ENCODE results near the gene SNX6.
A peak's percentile ranks its signal among the peaks of the same experiment; 100 is the strongest.
"Not testable (repeated sequence)": the region's sequence is repeated elsewhere in the genome, so short reads cannot be mapped to it uniquely, and the experiment has no call there.

Gene SNX6

GRCh38 chr14:34629657-34630529 lies at the start of gene SNX6:
SNX6 (minus strand) TSS chr14:34630148; CDS start chr14:34630116, 32 bp downstream.
- peak; percentile 78 for DNase-seq (ENCODE audit: low read depth)

DNA sequence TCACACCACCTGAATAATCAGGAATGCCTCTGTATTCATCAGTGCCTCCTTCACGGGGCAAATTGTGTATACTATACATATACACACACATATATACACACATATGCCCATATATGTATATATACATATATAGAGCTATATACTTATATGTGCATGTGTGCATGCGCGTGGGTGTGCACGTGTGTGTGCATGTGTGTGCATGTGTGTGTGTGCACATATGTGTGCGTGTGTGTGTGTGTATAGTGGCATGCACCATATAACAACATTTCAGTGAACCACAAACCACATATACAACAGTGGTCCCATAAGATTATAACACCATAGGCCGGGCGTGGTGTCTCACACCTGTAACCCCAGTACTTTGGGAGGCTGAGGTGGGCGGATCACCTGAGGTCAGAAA lies 48.8 kb upstream of the SNX6 start:
- DNase-seq (ENCODE audit: low read depth): no peak

- DNase-seq (ENCODE audit: low read depth): no peak
Observed at GRCh38 chr14:34678306-34678705, 48.4 kb upstream of the SNX6 start.

DNA sequence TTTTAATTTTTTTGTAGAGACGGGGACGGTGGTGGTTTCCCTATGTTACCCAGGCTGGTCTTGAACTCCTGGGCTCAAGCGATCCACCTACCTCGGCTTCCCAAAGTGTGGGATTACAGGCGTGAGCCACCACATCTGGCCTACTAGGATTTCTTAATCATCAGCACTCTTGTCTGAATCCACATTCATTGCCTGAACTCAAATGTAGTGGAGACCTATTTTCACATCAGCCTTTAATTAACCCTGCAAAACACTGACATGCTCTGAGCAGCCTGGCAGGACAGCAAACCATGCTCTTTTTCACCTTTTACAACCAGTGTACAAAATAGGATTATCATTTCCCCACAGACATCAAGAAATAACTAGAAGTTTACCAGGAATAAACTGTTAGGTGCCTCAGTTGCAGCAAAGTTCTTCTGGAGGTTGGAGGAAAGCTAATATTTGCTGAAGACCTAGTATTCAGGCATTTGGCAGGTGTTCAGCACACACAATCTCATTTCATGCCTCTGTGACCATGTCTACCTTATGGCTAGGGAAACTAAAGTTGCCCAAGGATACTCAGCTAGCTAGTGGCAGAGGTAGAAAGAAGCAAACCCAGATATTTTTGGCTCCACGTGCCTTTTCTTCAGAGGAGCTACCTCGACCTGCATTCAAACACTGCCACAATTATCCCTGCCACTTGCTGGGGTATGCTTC lies 46.7 kb upstream of the SNX6 start:
- no peak for DNase-seq (ENCODE audit: low read depth)

DNA sequence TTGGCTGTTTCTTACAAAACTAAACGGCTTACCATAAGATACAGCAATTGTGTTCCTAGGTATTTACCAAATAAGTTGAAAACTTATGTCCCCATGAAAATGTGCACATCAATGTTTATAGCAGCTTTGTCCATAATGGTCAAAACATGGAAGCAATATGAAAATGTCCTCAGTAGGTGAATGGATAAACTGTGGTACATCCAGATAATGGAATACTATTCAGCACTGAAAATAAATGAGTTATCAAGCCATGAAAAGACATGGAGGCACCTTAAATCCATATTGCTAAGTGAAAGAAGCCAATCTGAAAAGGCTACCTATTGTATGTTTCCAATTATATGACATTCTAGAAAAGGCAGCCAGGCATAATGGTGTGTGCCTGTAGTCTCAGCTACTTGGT lies 43.8 kb upstream of the SNX6 start:
- DNase-seq (ENCODE audit: low read depth): no peak

- DNase-seq (ENCODE audit: low read depth): no peak
Observed at GRCh38 chr14:34671716-34672115, 41.8 kb upstream of the SNX6 start.

GRCh38 chr14:34668111-34668510 lies 38.2 kb upstream of the SNX6 start:
- DNase-seq (ENCODE audit: low read depth): no peak

DNA sequence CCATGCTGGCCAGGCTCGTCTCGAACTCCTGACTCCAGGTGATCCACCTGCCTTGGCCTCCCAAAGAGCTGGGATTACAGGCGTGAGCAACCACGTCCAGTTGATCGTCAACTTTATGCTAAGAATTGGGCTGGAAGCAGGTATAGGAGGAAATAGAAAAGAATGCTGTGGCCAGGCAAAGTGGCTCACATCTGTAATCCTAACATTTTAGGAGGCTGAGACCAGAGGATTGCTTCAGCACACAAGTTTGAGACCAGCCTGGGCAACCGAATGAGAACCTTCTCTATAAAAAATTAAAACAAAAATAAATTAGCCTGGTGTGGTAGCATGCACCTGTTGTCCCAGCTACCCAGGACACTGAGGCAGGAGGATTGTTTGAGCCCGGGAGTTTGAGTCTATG lies 37.1 kb upstream of the SNX6 start:
- DNase-seq (ENCODE audit: low read depth): no peak

GRCh38 chr14:34665785-34666435 lies 36.0 kb upstream of the SNX6 start:
- DNase-seq (ENCODE audit: low read depth): no peak

DNA sequence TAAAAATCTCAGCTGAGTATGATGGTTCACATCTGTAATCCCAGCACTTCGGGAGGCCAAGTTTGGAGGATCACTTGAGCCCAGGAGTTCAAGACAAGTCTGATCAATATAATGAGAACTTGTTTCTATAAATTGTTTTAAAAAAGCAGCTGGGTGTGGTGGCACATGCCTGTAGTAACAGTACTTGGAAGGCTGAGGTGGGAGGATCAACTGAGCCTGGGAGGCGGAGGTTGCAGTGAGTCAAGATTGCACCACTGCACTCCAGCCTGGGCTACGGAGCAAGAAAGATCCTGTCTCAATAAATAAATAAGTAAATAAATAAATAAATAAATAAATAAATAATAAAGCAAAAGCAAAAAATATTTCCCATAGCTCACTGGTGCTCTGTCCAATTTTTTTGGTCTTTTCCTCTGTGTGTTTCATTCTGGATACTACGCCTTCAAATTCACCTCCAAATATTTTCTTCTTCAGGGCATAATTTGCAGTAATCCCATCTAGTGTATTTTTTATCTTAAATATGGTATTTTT lies 32.7 kb upstream of the SNX6 start:
- DNase-seq (ENCODE audit: low read depth): no peak

DNA sequence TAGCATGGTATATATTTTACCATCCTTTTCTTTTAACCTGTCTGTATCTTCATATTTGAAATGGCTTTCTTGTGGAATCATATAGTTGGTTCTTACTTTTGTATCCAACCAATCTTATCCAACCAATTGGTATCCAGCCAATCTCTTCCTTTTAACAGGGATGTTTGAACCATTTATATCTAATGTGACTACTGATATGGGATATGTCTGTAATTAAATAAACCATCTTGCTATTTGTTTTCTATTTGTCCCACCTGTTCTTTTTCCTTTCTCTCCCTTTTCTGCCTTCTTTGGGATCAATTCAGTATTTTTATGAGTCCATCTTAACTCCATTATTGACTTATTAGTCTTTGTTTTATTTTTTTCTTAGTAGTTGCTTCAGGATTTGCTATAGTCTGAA lies 30.8 kb upstream of the SNX6 start:
- no peak for DNase-seq (ENCODE audit: low read depth)

DNA sequence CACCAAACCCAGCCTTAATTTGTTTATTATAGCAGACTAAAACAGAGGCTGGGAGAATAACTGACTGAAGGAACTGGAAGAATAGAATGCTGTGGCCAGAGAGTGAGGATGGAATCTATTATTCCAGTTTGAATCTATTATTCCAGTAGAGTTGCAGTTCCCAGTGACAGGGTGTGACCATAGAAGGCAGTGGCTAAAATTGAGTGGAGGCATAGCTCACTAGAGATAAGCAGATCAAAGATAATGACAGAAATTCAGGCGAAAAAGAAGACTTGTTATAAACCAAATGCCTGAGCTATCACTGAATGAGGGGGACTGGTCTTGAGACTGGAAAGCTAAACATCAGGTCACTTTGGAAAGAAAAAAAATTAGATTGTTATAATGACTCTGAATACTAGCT lies 26.0 kb upstream of the SNX6 start:
- DNase-seq (ENCODE audit: low read depth): no peak

DNA sequence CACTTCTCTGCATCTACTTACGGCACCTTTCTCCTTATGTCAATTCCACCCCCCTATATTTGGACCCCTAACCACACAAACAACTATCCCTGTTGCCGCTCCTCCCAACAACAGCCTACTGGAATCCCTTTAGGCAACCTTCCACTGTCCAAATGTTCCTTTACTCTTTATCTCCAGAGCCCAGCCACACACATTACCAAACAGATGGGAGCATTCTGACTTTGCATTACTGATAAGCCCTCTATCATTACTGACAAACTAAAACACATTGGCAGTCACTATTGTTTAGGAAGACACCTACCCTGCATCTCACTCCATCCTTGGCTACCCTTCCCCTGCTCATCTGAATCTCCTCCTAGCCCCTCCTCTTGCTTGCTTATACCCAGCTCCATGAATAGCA lies 23.1 kb upstream of the SNX6 start:
- not testable (repeated sequence) for DNase-seq (ENCODE audit: low read depth)

- not testable (repeated sequence) for DNase-seq (ENCODE audit: low read depth)
Observed at GRCh38 chr14:34652348-34652747, 22.4 kb upstream of the SNX6 start.

DNA sequence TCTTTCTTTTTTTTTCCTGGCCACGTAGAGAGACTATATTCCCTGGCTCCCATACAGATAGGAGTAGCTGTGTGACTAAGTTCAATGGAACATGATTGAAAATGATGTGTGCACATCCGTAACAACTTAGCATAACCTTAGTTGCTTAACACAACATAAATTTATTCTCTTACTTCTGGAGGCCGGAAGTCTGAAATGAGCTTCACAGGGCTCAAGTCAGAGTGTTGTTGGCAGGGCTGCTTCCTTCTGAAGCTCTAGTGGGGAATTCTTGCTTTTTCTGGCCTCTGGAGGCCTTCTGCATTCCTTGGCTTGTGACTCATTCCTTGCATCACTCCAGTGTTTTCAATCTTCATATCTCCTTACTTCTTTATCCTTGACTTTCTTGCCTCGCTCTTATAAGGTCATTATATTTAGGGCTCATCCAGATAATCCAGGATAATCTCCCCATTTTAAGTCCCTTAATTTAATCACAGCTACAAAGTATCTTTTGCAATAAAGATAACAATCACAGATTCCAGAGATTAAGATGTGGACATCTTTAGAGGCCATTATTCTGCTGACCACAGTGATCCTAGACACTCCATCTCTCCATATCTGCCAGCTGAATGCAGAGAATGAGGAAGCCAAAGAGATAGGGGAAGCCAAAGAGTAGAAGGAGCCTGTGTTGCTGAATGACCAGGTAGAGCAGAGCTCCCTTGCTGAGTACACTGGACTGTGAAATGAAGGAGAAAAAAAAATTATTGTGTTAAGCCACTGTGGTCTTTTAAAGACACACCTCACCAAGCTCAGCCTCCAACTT lies 21.0 kb upstream of the SNX6 start:
- no peak for DNase-seq (ENCODE audit: low read depth)

DNA sequence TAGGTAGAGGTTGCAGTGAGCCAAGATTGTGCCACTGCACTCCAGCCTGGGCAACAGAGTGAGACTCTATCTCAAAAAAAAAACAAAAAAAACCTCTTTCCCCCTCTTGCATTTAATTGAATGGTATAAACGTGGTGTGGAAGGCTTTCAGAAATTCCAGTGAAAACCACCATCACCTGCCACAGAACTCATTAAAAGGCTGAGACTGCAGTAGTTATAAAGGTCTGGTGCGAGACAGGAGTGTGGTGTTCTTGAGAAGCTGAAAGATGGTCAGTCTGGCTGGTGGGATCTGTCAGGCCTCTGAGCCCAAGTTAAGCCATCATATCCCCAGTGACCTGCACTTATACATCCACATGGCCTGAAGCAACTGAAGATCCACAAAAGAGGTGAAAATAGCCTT lies 20.1 kb upstream of the SNX6 start:
- not testable (repeated sequence) for DNase-seq (ENCODE audit: low read depth)

GRCh38 chr14:34649344-34649743 lies 19.4 kb upstream of the SNX6 start:
- DNase-seq (ENCODE audit: low read depth): no peak

GRCh38 chr14:34646570-34647255 lies 16.8 kb upstream of the SNX6 start:
- no peak for DNase-seq (ENCODE audit: low read depth)

DNA sequence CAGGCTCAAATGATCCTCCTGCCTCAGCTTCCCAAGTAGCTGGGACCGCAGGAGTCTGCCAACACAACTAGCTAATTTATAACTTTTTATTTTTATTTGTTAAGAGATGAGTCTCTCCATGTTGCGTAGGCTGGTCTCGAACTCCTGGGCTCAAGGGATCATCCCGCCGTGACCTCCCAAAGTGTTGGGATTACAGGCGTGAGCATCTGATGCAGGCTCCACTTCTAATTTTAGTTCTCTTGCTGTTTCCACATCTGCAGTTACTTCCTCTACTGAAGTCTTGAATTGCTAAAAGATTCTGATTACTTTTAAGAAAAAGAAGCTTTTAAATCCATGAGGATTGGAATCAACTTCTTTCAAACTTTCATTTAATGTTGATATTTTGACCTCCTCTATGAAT lies 13.4 kb upstream of the SNX6 start:
- no peak for DNase-seq (ENCODE audit: low read depth)

DNA sequence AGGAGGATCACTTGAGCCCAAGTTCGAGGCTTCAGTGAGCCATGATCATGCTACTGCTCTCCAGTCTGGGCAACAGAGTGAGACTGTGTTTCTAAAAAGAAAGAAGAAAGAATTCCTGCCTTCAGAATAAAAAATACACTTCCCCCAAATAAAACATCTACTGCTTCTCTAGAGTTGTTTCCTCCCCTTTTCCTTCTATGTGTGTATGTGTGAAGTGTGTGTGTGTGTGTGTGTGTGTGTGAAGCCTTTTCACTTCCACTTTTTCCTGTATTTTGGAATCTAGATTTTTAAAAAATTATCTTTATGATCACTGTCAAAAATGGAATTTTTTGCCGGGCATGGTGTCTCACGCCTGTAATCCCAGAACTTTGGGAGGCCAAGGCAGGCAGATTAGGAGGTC lies 12.6 kb upstream of the SNX6 start:
- DNase-seq (ENCODE audit: low read depth): no peak

GRCh38 chr14:34640826-34641225 lies 10.9 kb upstream of the SNX6 start:
- DNase-seq (ENCODE audit: low read depth): no peak
